Astrocyte of the cerebellum (primary cell): ENCODE measurements around the gene PLAGL2.

Experiments used
- DNase-seq: peaks from one replicate; pipeline ENCODE4 v3.0.0-alpha.2; 2011; ENCODE audit warnings: low read depth
- H3K4me3 ChIP-seq: 2 replicates; pipeline ENCODE4 v1.5.1; 2011; ENCODE audit warnings: mild to moderate bottlenecking, low read depth, low read length, moderate library complexity
- CTCF ChIP-seq: IDR thresholded peaks from 2 replicates; pipeline ENCODE4 v1.5.1; 2012; ENCODE audit warnings: low read length, low read depth, moderate library complexity, mild to moderate bottlenecking; ENCODE audit errors: missing control alignments
- in situ Hi-C: cut with HindIII; loops from 2 replicates; pipeline ENCODE4 v1.10.0; 2017; ENCODE audit warnings: low sequenced_read_pairs

The PLAGL2 gene

GRCh38 chr20:32236819-32237218 lies 29.3 kb upstream of the PLAGL2 start:
- no peak overlapping the region for H3K4me3 ChIP-seq
- TF ChIP-seq CTCF = no peak
- in situ Hi-C loops = no loop called here
- DNase-seq = no peak

GRCh38 chr20:32236048-32236533 lies 28.5 kb upstream of the PLAGL2 start:
- no peak for TF ChIP-seq CTCF
- no peak overlapping the region for H3K4me3 ChIP-seq
- in situ Hi-C loops = no loop called here
- no peak for DNase-seq

- DNase-seq = no peak
- no peak overlapping the region for H3K4me3 ChIP-seq
- TF ChIP-seq CTCF = no peak
- in situ Hi-C loops = no loop called here
Measured at GRCh38 chr20:32235331-32236047, 27.9 kb upstream of the PLAGL2 start.

- TF ChIP-seq CTCF = no peak
- in situ Hi-C loops = no loop called here
- no peak for DNase-seq
- H3K4me3 ChIP-seq = no peak overlapping the region
Measured at GRCh38 chr20:32234135-32234808, 26.7 kb upstream of the PLAGL2 start.

GRCh38 chr20:32233286-32233685 lies 25.7 kb upstream of the PLAGL2 start:
- DNase-seq = no peak
- in situ Hi-C loops = no loop called here
- H3K4me3 ChIP-seq = no peak overlapping the region
- TF ChIP-seq CTCF = no peak

- H3K4me3 ChIP-seq = no peak overlapping the region
- DNase-seq = no peak
- TF ChIP-seq CTCF = no peak
- in situ Hi-C loops = no loop called here
Measured at GRCh38 chr20:32232326-32232886, 24.9 kb upstream of the PLAGL2 start.
